Omental fat pad (tissue), 4 donors: ENCODE measurements around the gene ADM5. TPM values are rescaled to one million over a fixed set of nuclear protein-coding genes. Genes with fewer than 3 reads are reported as not detected.

Source experiments
- ATAC-seq: fragments of 150-250 bp; one replicate; pipeline ENCODE4 v1.9.1; 2016; ENCODE audit warnings: mild to moderate bottlenecking, moderate library complexity; ENCODE audit not compliant: low FRiP score
- DNase-seq: peaks from one replicate; pipeline ENCODE4 v3.0.0-alpha.2; 2019; ENCODE audit warnings: low spot score
- total RNA-seq, 4 donors: library from RNA; depleted of rRNA; stranded (reverse); fragments of >200 nt; gene quantifications; one replicate each; pipeline ENCODE4 v1.1.0, GENCODE V29; 2016
- TF ChIP-seq, protein P1 (sequence below), 3 donors: fragments of 450-650 bp; IDR thresholded peaks; one replicate each; pipeline ENCODE4 v1.5.1; 2016 to 2017; ENCODE audit warnings: antibody characterized with exemption in 3 of 3, mild to moderate bottlenecking in 3 of 3, moderate library complexity in 2 of 3

ADM5 gene
- total RNA-seq, 4 donors from 2014 or later, result 1.2 to 3.4 (median 2.3) TPM

DNA sequence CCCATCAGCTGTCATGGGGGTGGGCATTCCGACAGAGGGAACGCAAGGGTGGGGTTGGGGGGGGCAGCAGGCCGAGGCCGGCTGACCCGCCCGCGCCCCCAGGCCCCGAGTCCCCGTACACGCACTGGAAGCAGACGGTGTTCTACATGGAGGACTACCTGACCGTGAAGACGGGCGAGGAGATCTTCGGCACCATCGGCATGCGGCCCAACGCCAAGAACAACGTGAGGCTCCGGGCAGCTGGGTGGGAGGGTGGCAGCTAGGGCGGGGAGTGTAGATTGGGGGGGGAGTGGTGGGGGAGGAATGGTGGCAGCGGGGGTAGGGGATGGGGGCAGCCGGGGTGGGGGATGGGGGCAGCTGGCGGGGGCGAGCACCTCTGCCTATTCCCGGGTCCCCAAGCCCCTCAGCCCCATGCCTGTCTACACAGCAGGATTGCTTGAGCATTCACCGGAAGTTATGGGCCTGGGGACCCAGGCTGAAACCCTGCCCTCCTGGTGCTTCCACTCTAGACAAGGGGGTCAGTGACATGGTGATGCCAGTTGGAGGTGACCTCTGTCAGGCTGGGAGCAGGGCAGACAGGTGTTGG is 2.8 kb upstream of the ADM5 start:
- DNase-seq (no peak), ATAC-seq (no peak)
- TF ChIP-seq, protein P1, sequence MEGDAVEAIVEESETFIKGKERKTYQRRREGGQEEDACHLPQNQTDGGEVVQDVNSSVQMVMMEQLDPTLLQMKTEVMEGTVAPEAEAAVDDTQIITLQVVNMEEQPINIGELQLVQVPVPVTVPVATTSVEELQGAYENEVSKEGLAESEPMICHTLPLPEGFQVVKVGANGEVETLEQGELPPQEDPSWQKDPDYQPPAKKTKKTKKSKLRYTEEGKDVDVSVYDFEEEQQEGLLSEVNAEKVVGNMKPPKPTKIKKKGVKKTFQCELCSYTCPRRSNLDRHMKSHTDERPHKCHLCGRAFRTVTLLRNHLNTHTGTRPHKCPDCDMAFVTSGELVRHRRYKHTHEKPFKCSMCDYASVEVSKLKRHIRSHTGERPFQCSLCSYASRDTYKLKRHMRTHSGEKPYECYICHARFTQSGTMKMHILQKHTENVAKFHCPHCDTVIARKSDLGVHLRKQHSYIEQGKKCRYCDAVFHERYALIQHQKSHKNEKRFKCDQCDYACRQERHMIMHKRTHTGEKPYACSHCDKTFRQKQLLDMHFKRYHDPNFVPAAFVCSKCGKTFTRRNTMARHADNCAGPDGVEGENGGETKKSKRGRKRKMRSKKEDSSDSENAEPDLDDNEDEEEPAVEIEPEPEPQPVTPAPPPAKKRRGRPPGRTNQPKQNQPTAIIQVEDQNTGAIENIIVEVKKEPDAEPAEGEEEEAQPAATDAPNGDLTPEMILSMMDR (IDR thresholded peaks at IDR 0.05), result no peak

DNA sequence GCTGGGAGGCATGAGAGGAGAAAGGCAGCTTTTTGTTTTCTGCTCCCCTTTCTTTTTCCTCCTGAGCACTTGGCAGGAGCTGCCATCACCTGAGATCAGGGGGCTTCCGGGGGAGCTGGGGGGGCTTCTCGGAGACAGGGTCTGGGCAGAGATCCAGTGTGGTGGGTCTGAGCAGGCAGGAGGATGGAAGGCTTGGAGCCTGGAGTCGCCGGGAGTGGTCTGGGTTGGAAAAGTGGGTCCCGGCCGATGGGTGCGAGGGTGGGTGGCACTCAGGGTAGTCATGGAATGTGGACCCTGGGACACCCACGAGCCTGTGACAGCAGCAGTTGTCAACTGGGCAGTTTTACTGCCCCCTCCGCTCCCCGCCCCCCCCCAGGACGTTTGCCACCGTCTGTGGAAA is 2.2 kb upstream of the ADM5 start:
- DNase-seq (no peak), ATAC-seq (no peak)
- TF ChIP-seq, protein P1 (IDR thresholded peaks at IDR 0.05), result no peak

DNA sequence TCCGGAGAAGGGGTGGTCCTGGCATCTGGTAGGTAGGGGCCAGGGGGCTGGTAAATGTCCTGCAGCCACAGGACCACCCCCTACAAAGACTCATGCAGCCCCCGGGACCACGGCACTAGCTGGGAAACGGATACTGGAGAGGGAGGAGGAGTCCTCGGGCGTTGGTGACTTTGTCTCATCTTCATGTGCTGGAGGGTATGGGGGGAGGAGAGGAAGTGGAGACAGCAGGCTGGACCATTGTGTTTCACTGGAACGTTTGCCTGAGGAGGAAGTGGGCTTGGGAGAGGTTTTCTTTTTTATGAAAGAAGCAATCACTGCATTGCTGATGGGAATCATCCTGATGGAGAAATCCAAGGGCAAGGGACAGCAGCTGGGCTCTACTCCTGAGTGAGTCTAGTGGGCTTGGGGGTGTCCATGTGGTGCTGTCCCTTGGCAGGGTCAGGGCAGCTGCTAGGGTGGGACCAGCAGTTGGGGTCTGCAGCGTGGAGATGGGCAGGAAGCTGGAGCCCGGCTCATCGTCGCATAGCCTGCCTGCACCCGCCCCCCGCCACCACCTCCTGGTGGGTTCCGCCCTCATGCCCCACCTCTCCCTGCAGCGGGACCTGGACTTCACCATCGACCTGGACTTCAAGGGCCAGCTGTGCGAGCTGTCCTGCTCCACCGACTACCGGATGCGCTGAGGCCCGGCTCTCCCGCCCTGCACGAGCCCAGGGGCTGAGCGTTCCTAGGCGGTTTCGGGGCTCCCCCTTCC is 1.7 kb upstream of the ADM5 start:
- TF ChIP-seq, protein P1 (IDR thresholded peaks at IDR 0.05), result no peak
- ATAC-seq, result no peak
- DNase-seq, result no peak

DNA sequence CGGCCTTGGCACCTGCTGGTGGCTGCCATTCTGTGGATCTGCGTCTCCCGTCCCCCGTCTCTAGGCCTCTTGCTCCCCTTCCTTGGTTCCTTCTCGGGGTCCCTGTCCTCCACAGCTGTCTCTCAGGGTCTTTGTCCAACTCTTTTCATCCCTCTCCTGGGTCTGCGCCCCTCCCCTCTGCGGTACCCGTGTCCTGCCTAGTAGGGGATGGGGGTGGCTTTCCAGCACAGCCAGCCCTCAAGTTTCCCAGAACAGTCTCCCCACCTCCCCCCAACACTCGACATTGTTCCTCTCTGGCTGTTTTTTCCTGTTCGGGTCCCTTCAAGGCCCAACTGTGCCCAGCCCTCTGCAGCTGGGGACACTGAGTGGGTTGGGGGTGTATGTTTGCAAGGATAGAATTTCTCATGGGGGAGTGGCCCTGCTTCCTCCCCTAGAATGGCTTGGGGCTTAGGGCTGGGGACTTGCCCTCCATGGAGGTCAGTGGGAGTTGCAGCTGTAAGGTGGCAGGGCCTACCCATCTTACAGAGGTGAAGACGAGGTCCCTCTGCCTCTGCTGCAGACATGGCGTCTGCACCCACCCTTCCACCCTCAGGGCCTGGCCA is 762 bp upstream of the ADM5 start:
- ATAC-seq (no peak), DNase-seq (no peak)
- TF ChIP-seq, protein P1 (IDR thresholded peaks at IDR 0.05), result no peak

DNA sequence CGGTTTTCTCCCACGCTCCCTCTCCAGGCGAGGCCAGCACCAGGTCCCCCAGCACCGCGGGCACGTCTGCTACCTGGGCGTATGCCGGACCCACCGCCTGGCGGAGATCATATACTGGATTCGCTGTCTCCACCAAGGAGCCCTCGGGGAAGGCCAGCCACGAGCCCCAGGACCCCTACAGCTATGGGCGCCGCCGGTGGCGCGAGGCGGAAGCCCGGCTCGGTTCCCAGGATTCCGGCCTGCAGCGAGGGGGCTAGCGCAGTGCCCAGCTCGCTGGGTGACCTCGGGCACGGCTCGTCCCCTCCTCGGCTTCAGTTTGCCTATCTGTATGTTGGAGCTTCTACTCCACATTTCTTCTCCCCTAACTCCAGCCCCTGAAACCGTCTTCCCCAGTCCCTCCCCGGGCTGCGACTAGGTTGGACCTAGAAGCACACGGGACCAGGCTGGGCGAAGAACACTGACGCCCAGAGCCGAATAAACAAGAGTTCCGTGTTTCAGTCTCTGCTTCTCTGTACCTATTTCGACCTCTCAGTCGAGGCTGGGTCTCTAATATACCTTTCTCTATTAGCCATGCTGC is 773 bp downstream of the ADM5 start:
- TF ChIP-seq, protein P1 (IDR thresholded peaks at IDR 0.05), result no peak
- DNase-seq, result no peak
- peak; percentile 1 for ATAC-seq

DNA sequence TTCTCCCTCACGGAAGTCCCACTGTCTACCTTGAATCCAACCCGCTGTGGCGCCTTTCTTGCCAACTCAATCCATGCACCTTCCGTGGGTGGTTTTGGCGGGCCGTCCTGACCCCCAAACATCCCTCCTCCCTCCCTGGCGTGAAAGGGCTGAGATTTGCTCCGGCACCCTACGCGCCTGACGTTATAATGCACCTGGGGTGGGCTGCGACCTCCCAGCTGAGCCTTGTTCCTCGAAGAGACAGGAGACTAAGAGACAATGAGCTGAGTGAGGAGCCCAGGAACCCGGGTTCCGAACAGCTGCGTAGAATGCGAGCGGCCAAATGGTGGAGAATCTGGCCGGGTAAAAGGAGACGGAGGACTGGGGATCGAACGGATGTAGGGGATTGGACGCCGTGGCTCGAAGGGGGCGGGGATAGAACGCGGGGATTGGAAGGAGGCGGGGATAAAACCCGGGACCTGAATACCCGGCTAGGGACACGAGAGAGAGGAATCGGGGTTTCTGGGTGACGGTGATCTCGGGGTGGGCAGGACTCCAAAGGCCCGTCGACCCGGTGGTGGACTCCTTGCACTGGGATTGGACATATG is 1.4 kb downstream of the ADM5 start, which contains the start of gene CPT1C:
CPT1C (plus strand) TSS at position 461 of the 587 bp plus-strand sequence. CDS start 1,137 bp downstream, outside the sequence.
- ATAC-seq (peak; percentile 73), DNase-seq (no peak)
- TF ChIP-seq, protein P1 (IDR thresholded peaks at IDR 0.05), result no peak
